Suprapubic skin (tissue), 3 donors: Measurements from ENCODE around the gene GPC5.

ENCODE experiments used
- CTCF ChIP-seq, 2 donors: fragments of 200-600 bp in 1 of 2; fragments of 450-650 bp in 1 of 2; sonication (generic) in 1 of 2; IDR thresholded peaks; one replicate each; pipeline ENCODE4 v1.5.1; 2016 to 2019; ENCODE audit warnings: antibody characterized with exemption in 2 of 2, mild to moderate bottlenecking in 1 of 2, moderate library complexity in 1 of 2
- EP300 ChIP-seq: sonication (generic); formaldehyde crosslinking; IDR thresholded peaks from one replicate; pipeline ENCODE4 v1.6.1; 2017; ENCODE audit warnings: antibody characterized with exemption

- TF ChIP-seq CTCF (IDR thresholded peaks at IDR 0.05) (no peak), EP300 (no peak)
These were observed 1215.5 kb downstream of the GPC5 start for GRCh38 chr13:92613921-92614320.
